Measurements from ENCODE around the gene ENTPD5.

Gene ENTPD5

GRCh38 chr14:74022346-74022745, 3.3 kb upstream of the ENTPD5 start:
- no peak for TF ChIP-seq CTCF (IDR thresholded peaks at IDR 0.05; ENCODE audit: control insufficient read depth, extremely low read depth, insufficient read depth)
- DNase-seq (ENCODE audit: low read depth) = no peak
- H3K4me3 ChIP-seq (ENCODE audit: low read depth, low read length) = no peak overlapping the region

- no peak for DNase-seq (ENCODE audit: low read depth)
- TF ChIP-seq CTCF (IDR thresholded peaks at IDR 0.05; ENCODE audit: control insufficient read depth, extremely low read depth, insufficient read depth) = no peak
- H3K4me3 ChIP-seq (ENCODE audit: low read depth, low read length) = peak overlapping the region; percentile 92
These were observed 485 bp upstream of the ENTPD5 start for GRCh38 chr14:74019408-74020137.

DNA sequence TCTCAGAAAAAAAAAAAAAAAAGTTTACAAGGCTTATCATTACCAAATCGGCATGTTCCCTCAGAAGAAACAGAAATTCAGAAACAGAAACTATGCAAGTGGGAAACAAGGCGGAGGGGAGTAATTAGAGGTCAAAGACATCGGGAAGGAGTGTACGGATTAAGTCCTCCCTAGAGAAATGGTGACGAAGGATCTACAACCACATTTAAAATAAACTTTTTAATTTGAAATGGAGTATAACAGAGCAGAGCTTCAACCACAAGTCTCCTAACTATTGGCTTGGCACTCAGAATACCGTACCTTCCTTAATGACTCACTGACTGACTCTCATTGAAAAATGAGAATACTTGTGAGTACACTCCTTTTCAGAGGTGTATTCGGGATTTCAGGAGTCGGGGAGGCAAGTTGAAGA, 908 bp downstream of the ENTPD5 start:
- DNase-seq (ENCODE audit: low read depth) = no peak
- no peak for TF ChIP-seq CTCF (IDR thresholded peaks at IDR 0.05; ENCODE audit: control insufficient read depth, extremely low read depth, insufficient read depth)
- peak overlapping the region; percentile 92 for H3K4me3 ChIP-seq (ENCODE audit: low read depth, low read length)

- H3K4me3 ChIP-seq (ENCODE audit: low read depth, low read length) = no peak overlapping the region
- DNase-seq (ENCODE audit: low read depth) = no peak
- no peak for TF ChIP-seq CTCF (IDR thresholded peaks at IDR 0.05; ENCODE audit: control insufficient read depth, extremely low read depth, insufficient read depth)
These were observed 3.1 kb downstream of the ENTPD5 start for GRCh38 chr14:74015963-74016362.

GRCh38 chr14:74015176-74015575, 3.9 kb downstream of the ENTPD5 start:
- no peak for DNase-seq (ENCODE audit: low read depth)
- H3K4me3 ChIP-seq (ENCODE audit: low read depth, low read length) = no peak overlapping the region
- no peak for TF ChIP-seq CTCF (IDR thresholded peaks at IDR 0.05; ENCODE audit: control insufficient read depth, extremely low read depth, insufficient read depth)

DNA sequence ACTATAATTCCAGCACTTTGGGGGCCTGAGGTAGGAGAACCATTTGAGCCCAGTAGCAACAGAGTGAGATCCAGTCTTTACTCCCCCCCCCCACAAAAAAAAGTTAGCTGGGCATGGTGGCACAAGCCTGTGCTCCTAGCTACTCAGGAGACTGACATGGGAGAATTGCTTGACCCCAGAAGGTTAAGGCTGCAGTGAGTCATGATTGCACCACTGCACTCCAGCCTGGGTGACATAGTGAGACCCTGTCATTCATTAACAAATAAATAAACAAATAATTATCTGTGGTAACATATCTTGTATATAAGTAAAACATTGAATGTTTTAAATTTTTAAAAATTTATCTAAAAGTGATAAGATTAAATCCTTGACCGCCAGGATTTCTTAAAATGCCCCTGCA, 4.8 kb downstream of the ENTPD5 start:
- no peak overlapping the region for H3K4me3 ChIP-seq (ENCODE audit: low read depth, low read length)
- TF ChIP-seq CTCF (IDR thresholded peaks at IDR 0.05; ENCODE audit: control insufficient read depth, extremely low read depth, insufficient read depth) = no peak
- DNase-seq (ENCODE audit: low read depth) = no peak
